K562 (cell line): Measurements from ENCODE around the gene ZNF584. TPM values are rescaled to one million over a fixed set of nuclear protein-coding genes. Genes with fewer than 3 reads are reported as not detected.

Experiments used
- ATF3 ChIP-seq, 2 experiments: fragments of 450-650 bp in 1 of 2; sonication (generic) in 1 of 2; formaldehyde crosslinking in 1 of 2; IDR thresholded peaks in 1 of 2; conservative IDR thresholded peaks in 1 of 2; 2 replicates each; pipeline versions ENCODE4 v1.6.1 to v1.8.1; 2016 to 2023; ENCODE audit warnings: mild to moderate bottlenecking in 2 of 2, moderate library complexity in 2 of 2, inconsistent platforms in 1 of 2, missing genetic modification reagents in 1 of 2
- CBFA2T3 ChIP-seq: fragments of 450-650 bp; IDR thresholded peaks from 2 replicates; pipeline ENCODE4 v1.6.1; 2017
- CTBP1 ChIP-seq: fragments of 450-650 bp; IDR thresholded peaks from 2 replicates; pipeline ENCODE4 v1.6.1; 2016; ENCODE audit warnings: borderline replicate concordance
- ETV5 ChIP-seq: sonication (generic); formaldehyde crosslinking; IDR thresholded peaks from 2 replicates; pipeline ENCODE4 v1.4.0; 2020; ENCODE audit warnings: low read depth, mild to moderate bottlenecking, missing genetic modification reagents
- FOS ChIP-seq: IDR thresholded peaks from 3 replicates; pipeline ENCODE4 v1.6.1; 2011; ENCODE audit not compliant: insufficient read length; ENCODE audit errors: extremely low read depth
- HNRNPH1 ChIP-seq: fragments of 200-400 bp; formaldehyde crosslinking; optimal IDR thresholded peaks from 2 replicates; pipeline ENCODE3; 2017; ENCODE audit warnings: low read depth, mild to moderate bottlenecking, low read length, moderate library complexity
- HNRNPLL ChIP-seq: fragments of 200-400 bp; formaldehyde crosslinking; IDR thresholded peaks from 2 replicates; pipeline ENCODE4 v1.6.1; 2017; ENCODE audit warnings: low read length, low read depth, mild to moderate bottlenecking; ENCODE audit not compliant: poor library complexity, severe bottlenecking
- ILF3 ChIP-seq: fragments of 450-650 bp; IDR thresholded peaks from 2 replicates; pipeline ENCODE4 v1.6.1; 2018; ENCODE audit warnings: antibody characterized with exemption, mild to moderate bottlenecking, moderate library complexity, borderline replicate concordance
- MCM5 ChIP-seq: fragments of 450-650 bp; IDR thresholded peaks from 2 replicates; pipeline ENCODE4 v1.6.1; 2016; ENCODE audit warnings: low read depth
- MEF2A ChIP-seq: IDR thresholded peaks from 2 replicates; pipeline ENCODE4 v1.6.1; 2011; ENCODE audit warnings: low read depth, mild to moderate bottlenecking, low read length, moderate library complexity; ENCODE audit not compliant: control insufficient read depth
- NEUROD1 ChIP-seq: fragments of 150-350 bp; IDR thresholded peaks from 2 replicates; pipeline ENCODE4 v1.6.1; 2014; ENCODE audit warnings: borderline replicate concordance, low read length, low read depth; ENCODE audit not compliant: partially characterized antibody
- NFIX ChIP-seq: fragments of 250-450 bp; sonication (Bioruptor Pico); IDR thresholded peaks from 2 replicates; pipeline ENCODE4 v1.4.0; 2020; ENCODE audit warnings: low read depth, mild to moderate bottlenecking, moderate library complexity
- NFXL1 ChIP-seq: fragments of 450-650 bp; formaldehyde crosslinking; IDR thresholded peaks from 2 replicates; pipeline ENCODE4 v1.4.0; 2021; ENCODE audit warnings: mild to moderate bottlenecking
- NR2C1 ChIP-seq, 2 experiments: fragments of 450-650 bp; IDR thresholded peaks; 2 replicates each; pipeline ENCODE4 v1.6.1; 2017; ENCODE audit warnings: mild to moderate bottlenecking in 2 of 2, antibody characterized with exemption in 1 of 2, inconsistent platforms in 1 of 2, missing compliant biosample characterization in 1 of 2, missing genetic modification characterization in 1 of 2
- POLR2A ChIP-seq: fragments of 450-650 bp; conservative IDR thresholded peaks from 2 replicates; pipeline ENCODE4 v1.6.1; 2016
- POU5F1 ChIP-seq: fragments of 150-350 bp; IDR thresholded peaks from 2 replicates; pipeline ENCODE4 v1.6.1; 2014; ENCODE audit warnings: borderline replicate concordance, low read length, low read depth, mild to moderate bottlenecking; ENCODE audit not compliant: partially characterized antibody
- RBFOX2 ChIP-seq: fragments of 200-400 bp; formaldehyde crosslinking; IDR thresholded peaks from 2 replicates; pipeline ENCODE4 v1.6.1; 2017; ENCODE audit warnings: low read depth, mild to moderate bottlenecking, low read length, moderate library complexity
- RUNX1 ChIP-seq: sonication (generic); IDR thresholded peaks from 2 replicates; pipeline ENCODE4 v1.6.1; 2016; ENCODE audit warnings: antibody characterized with exemption, low read depth
- SMARCC2 ChIP-seq: fragments of 450-650 bp; IDR thresholded peaks from 2 replicates; pipeline ENCODE4 v1.6.1; 2017; ENCODE audit warnings: antibody characterized with exemption, moderate library complexity, mild to moderate bottlenecking, low read depth
- SNRNP70 ChIP-seq: fragments of 200-400 bp; formaldehyde crosslinking; optimal IDR thresholded peaks from 2 replicates; pipeline ENCODE3; 2017; ENCODE audit warnings: low read depth, low read length
- ZBTB8A ChIP-seq: fragments of 450-650 bp; IDR thresholded peaks from 2 replicates; pipeline ENCODE4 v1.6.1; 2018; ENCODE audit warnings: mild to moderate bottlenecking, moderate library complexity; ENCODE audit not compliant: partially characterized antibody
- ZC3H11A ChIP-seq: IDR thresholded peaks from 2 replicates; pipeline ENCODE4 v1.6.1; 2012; ENCODE audit warnings: low read depth, low read length, improper control_type of control experiment
- ZFP36 ChIP-seq: fragments of 150-350 bp; IDR thresholded peaks from 2 replicates; pipeline ENCODE4 v1.6.1; 2018; ENCODE audit warnings: low read length, low read depth; ENCODE audit not compliant: partially characterized antibody
- ZNF449 ChIP-seq: fragments of 250-450 bp; sonication (Bioruptor Pico); IDR thresholded peaks from 2 replicates; pipeline ENCODE4 v1.8.0; 2022; ENCODE audit warnings: moderate library complexity, mild to moderate bottlenecking, inconsistent platforms
- ZNF584 ChIP-seq: fragments of 200-800 bp; sonication (Bioruptor generic); IDR thresholded peaks from 2 replicates; pipeline ENCODE4 v1.6.1; 2016; ENCODE audit warnings: low read depth, mild to moderate bottlenecking, missing genetic modification characterization, missing compliant biosample characterization
- ZNF780A ChIP-seq: fragments of 250-450 bp; sonication (Bioruptor Pico); IDR thresholded peaks from 2 replicates; pipeline ENCODE4 v1.5.0; 2021; ENCODE audit warnings: mild to moderate bottlenecking
- ZNF79 ChIP-seq: fragments of 250-450 bp; sonication (Bioruptor Pico); IDR thresholded peaks from 2 replicates; pipeline ENCODE4 v1.4.0; 2020; ENCODE audit warnings: low read depth, mild to moderate bottlenecking, moderate library complexity
- polyA plus RNA-seq, 8 experiments: library from polyadenylated mRNA; depleted of rRNA in 4 of 8; stranded (reverse) in 5 of 8; unstranded in 3 of 8; fragments of >200 nt; fragmentation: Nextera tagmentation in 2 of 8; fragmentation: Illumina TruSeq in 1 of 8; extraction: Ambion mirVana in 2 of 8; extraction: Trizol in 1 of 8; gene quantifications; 2 replicates each; pipeline versions ENCODE4 v1.2.1 to v1.2.3, GENCODE V29; 2011 to 2014; ENCODE audit warnings: inconsistent platforms in 1 of 8, missing spikeins in 1 of 8
- total RNA-seq, 7 experiments: library from RNA; depleted of rRNA in 6 of 7; stranded (reverse); fragments of >200 nt in 6 of 7; fragmentation: Illumina TruSeq in 2 of 7; extraction: Trizol in 2 of 7; gene quantifications; 2 replicates each; pipeline versions ENCODE4 v1.2.1 to v1.2.3, GENCODE V29; 2011 to 2021; ENCODE audit warnings: low replicate concordance in 1 of 7

ZNF584 gene
- total and polyA plus RNA-seq, 9 of the 15 experiments (the other 6 are each of a cell fraction or from before 2014, with no cell fraction given) = 5.8 to 43.4 (median 24.6) TPM

- TF ChIP-seq RBFOX2 = peak; percentile 66
- no peak for TF ChIP-seq NFXL1 (CRISPR knock-in tag)
- no peak for TF ChIP-seq ZNF79 (CRISPR knock-in tag)
- TF ChIP-seq RUNX1 = no peak
- TF ChIP-seq ATF3 (IDR thresholded peaks at IDR 0.05) = no peak
- no peak for TF ChIP-seq ATF3 (CRISPR knock-in tag; conservative IDR thresholded peaks at IDR 0.05)
- TF ChIP-seq ZNF449 (CRISPR knock-in tag) = no peak
- no peak for TF ChIP-seq NEUROD1
- no peak for TF ChIP-seq FOS
- no peak for TF ChIP-seq ZC3H11A
- peak; percentile 75 for TF ChIP-seq ZFP36
- TF ChIP-seq CBFA2T3 = no peak
- TF ChIP-seq NR2C1 (IDR thresholded peaks at IDR 0.05) = no peak
- TF ChIP-seq NR2C1 (tag; IDR thresholded peaks at IDR 0.05) = no peak
- TF ChIP-seq ZBTB8A = no peak
- TF ChIP-seq SMARCC2 = no peak
- no peak for TF ChIP-seq ETV5 (CRISPR knock-in tag)
- TF ChIP-seq ZNF584 = no peak
- no peak for TF ChIP-seq POU5F1
- TF ChIP-seq MCM5 = no peak
- TF ChIP-seq CTBP1 = no peak
- TF ChIP-seq POLR2A = peak; percentile 59
- TF ChIP-seq NFIX (CRISPR knock-in tag) = no peak
- TF ChIP-seq HNRNPH1 = no peak
- no peak for TF ChIP-seq ZNF780A
- no peak for TF ChIP-seq HNRNPLL
- no peak for TF ChIP-seq SNRNP70
- TF ChIP-seq MEF2A = no peak
- no peak for TF ChIP-seq ILF3
Measured at GRCh38 chr19:58392945-58393724, 15.3 kb upstream of the ZNF584 start (continued).
